IPS-18c (cell line): ENCODE data around the gene IL6ST.

ENCODE experiments used
- H3K4me3 ChIP-seq: 2 replicates; pipeline ENCODE4 v1.7.0; 2013; ENCODE audit warnings: low read depth, mild to moderate bottlenecking, low read length, moderate library complexity; ENCODE audit not compliant: insufficient read depth
- H3K9me3 ChIP-seq: one replicate; pipeline ENCODE4 v1.6.1; 2013; ENCODE audit warnings: mild to moderate bottlenecking, low read length, moderate library complexity; ENCODE audit not compliant: control insufficient read depth, insufficient read depth

Gene IL6ST

DNA sequence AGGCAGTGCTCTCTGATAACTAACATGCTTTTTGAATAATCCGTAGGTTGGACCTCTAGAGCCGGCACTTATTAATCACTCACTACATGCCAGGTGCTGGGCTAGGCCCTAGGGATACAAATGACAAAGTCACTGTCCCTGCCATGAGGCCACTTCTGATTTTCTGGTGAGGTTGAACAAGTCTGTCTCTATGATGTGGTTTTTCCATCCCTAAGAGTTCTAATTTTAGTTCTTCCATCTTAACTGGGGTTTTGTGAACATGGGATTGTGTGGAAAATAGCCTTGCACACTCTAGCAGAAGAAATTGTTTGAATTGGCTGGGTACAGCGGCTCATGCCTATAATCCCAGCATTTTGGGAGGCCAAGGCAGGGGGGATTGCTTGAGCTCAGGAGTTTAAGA lies 79.0 kb downstream of the IL6ST start:
- H3K9me3 ChIP-seq = no peaks in the 10 kb centered on the region
- no peak overlapping the region for H3K4me3 ChIP-seq

DNA sequence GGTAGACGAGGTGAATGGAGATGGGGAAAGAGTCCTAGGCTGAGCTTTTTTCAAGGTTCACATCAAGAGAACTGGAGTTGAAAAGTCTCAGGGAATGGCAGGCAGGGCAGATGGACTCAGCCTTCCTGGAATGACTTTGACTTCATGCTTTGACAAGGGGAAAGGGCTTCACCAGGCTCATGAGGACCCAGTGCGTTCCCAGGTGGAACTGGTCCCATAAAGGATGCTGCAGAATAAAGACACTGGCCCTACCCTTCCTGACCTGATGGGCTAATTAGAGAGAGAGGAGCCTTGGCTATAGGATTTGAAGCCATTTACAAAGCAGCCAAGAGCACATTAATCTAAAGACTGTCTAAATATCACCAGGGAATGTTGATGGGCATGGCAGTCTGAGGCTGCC lies 79.8 kb downstream of the IL6ST start:
- Histone ChIP-seq H3K4me3 (no peak overlapping the region), H3K9me3 (no peaks in the 10 kb centered on the region)

DNA sequence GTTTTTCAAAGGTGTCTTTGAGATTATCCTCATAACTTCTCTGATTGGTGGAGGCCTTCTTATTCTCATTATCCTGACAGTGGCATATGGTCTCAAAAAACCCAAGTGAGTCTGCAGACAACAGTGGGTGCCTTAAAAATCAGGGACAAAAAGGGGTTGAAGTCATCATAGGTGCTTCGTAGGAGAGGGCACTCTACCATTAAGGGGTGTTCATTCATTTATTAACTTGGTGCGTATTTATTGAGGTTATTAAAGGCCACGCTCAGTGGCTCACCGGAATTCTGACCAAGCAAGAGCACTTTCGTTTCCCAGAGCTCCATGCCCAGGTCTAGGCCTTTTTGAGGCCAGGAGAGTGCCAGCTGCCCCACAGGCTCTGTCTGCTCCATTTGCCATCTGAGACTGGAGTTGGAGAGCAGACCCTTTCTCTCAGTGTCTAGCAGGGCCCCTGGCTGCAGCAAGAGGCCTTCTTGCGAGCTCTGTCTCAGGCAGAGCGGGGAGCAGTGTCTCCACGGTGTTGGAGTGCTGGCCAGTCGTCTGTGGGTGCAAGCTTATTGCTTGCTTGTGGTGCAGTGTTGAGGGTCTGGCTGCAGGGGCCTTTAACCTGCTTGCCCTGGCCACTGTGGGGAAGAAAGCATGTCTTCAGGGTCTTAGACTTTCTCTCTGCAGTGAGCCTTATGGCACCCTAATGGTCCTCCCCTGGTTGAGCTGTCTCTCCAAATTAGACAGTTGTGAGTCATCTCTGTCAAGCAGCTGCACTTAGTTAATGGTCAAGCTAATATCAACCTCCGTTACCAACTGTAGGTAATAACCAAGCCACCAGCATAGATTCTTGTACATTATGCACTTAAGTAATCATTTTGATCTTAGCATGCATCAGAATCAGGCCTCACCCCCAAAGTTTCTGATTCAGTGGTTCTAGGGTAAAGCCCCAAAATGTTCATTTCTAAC lies 81.0 kb downstream of the IL6ST start:
- H3K9me3 ChIP-seq = no peaks in the 10 kb centered on the region
- no peak overlapping the region for H3K4me3 ChIP-seq

DNA sequence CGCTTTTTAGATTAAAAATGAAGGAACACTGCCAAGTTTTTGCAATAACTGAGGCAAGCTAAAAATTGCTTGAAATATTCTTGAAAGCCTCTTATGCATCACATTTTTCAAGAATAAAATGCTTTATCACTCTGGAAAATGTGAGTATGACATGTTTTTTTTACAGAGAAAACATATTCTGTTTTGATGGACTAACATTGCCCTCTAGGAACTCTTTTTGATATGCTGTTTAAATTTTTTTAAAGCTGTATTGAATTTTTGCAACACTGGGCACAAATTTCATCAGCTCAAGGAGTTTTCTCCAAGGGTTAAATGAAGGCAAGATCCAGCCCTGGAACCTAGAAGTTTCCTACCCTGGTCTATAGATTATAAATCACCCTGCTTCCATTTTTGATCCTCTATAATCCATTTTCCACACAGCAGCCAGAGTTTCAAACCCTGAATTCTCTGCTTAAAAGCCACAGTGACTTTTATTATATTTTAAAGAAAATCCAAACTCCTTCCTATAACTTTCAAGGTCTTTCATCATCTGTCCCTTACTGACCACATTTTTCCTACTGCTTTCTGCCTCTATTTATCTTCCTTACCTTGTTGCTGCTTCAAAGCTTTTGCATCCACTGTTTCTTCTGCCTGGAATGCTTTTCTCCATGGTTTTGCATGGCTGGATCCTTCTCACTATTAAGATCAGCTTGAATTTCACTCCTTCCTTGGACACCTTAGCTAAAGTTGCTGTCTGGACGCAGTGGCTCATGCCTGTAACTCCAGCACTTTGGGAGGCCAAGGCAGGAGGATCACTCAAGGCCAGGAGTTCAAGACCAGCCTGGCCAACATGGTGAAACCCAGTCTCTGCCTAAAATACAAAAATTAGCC lies 82.7 kb downstream of the IL6ST start:
- Histone ChIP-seq H3K9me3 (no peaks in the 10 kb centered on the region), H3K4me3 (no peak overlapping the region)

DNA sequence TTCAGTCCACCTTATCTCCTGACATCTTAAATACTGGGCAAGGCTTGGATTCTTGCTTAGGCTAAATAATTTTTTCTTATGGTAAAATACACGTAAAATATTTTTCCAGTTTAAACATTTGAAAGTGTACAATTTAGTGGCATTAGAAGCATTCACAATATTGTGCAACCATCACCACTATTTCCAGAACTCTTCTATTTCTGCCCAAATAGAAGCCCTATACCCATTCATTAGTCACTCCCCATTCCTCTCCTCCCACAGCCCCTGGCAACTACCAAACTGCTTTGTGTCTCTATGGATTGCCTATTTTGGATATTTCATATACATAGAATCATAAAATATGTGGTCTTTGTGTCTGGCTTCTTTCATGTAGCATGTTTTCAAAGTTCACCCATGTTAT lies 86.0 kb downstream of the IL6ST start:
- Histone ChIP-seq H3K4me3 (no peak overlapping the region), H3K9me3 (no peaks in the 10 kb centered on the region)

DNA sequence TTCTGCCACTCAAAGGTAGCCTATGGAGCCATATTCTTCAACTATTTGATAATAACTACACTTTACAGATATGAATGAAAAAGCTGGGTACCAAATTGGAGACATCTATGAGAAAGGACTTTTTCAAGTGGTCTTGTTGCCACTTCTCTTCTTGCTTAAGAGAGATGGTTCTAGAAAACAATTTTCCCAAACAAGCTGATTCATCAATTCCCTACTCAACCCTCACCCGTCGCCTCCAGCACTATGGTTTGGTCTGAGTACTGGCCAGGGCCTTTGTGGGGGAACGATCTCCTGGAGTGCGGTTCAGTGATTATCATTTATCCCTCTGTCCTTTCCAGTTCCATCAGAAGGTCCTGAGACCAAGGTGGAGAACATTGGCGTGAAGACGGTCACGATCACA lies 86.8 kb downstream of the IL6ST start:
- no peak overlapping the region for H3K4me3 ChIP-seq
- H3K9me3 ChIP-seq = no peaks in the 10 kb centered on the region

DNA sequence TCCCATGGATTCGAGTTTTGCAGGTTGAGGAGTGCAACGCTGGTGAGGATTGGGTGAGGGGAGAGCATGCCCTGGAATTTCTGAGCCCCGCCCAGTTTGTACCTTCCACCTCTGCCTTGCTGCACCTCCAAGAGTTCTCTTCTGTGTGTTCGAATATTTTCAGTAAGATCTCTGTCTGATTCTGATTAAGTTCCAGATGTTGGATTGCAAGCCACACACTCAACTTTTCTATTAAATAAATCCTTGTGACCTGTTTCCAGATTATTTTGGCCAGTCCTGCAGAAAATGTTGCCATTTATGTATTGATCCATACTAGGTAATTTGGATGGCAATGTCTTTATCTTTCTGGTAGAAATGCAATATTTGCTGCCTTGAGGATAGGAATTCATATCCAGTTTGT lies 89.5 kb downstream of the IL6ST start:
- H3K9me3 ChIP-seq = no peaks in the 10 kb centered on the region
- no peak overlapping the region for H3K4me3 ChIP-seq

DNA sequence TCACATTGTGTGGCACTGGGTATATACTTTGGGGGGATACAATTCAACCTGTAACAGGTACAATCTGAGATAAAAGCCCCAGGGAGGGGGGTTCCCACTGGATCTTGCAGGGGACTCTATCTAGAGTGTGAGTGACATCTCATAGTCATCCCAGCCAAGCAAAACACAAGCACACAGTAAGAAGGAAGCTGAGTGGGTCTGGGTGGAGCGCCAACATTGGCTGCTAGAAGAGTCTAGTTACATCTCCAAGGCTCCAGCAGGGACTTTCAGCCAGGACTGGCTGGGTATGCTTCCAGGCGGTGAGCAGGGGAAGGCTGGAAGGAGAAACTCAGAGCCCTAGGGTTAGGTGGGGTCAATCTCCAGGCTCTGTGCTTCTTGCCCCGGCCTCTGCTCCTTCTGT lies 90.6 kb downstream of the IL6ST start:
- Histone ChIP-seq H3K4me3 (no peak overlapping the region), H3K9me3 (no peaks in the 10 kb centered on the region)

DNA sequence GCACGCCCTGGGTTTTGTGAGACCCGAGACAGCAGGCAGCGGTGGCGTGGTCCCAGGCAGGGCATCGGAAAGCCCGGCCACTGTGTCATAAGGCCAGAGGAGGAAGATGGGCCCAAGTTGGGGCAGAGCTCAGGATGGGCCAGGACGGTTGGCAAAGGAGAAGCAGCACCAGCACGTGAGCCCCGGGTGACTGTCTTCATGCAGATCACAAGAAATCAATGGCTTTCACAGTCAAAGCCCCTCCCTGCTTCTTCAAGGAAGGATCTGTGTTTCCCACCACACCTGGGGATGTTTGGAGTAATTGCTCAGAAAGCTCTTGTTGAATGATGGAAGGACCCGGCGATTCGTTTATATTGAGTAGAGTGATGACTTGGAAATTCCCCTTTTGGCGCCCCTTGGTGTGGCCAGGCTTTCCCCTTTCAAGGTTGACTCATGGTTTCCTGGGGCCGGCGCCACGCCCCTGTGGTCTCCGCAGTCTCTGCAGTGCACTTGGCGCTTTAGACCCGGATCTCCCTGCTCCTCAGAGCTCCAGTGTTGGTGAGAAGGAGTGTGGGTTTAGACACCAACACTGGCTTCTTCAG lies 91.6 kb downstream of the IL6ST start:
- Histone ChIP-seq H3K4me3 (no peak overlapping the region), H3K9me3 (no peaks in the 10 kb centered on the region)

DNA sequence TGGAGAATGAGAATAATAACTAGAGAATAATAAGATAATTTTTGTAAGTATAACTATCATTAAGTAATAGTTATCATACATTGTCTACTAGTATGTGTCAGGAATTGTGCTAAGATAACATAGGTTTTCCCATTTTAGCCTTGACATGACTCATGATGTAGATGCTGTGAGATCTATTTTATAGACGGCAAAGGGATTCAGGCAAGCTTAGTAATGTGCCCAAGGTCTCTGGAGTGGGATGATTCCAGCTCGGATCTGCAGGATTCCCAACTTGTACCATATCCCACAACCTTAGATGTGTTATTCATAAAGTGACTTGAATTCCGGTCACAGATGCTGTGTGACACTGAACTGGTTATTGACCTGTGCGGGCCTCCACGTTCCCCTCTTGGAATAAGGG lies 92.1 kb downstream of the IL6ST start:
- no peak overlapping the region for H3K4me3 ChIP-seq
- H3K9me3 ChIP-seq = no peaks in the 10 kb centered on the region

DNA sequence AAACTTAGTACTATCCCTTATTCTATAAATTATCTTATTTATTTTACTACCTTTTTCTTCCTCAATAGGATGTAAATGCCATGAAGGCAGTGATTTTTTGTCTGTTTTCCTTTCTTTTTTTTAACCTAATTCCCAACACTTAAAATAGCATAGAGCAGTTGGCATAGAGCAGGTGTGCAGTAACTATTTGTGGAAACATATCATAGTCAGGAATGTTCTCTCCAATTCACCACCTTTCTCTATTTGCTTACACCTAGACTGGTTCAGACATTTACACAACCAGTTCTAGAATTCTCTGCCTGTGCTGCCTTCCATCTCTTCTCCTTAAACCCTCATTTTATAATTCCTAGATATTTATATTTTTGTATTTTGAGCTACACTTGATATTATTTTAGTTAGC lies 94.0 kb downstream of the IL6ST start:
- Histone ChIP-seq H3K4me3 (no peak overlapping the region), H3K9me3 (no peaks in the 10 kb centered on the region)

DNA sequence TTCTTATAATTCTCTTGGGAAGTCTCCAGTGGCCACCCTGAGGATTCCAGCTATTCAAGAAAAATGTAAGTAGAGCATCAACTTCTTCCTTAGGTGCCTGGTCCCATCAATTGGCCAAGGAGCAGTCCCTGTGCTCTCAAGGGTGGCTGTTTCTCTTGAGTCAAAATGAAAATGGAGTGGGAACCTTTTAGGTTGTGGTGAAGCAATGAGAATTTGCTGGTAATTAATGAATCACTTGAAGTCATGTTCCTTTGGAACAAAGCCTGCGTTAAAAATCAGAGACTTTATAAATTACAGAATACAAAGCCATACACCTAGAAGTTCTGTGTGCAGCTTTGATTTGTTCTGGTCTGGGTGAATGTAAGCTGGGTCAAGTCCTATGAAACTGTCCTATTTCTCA lies 94.7 kb downstream of the IL6ST start:
- no peak overlapping the region for H3K4me3 ChIP-seq

DNA sequence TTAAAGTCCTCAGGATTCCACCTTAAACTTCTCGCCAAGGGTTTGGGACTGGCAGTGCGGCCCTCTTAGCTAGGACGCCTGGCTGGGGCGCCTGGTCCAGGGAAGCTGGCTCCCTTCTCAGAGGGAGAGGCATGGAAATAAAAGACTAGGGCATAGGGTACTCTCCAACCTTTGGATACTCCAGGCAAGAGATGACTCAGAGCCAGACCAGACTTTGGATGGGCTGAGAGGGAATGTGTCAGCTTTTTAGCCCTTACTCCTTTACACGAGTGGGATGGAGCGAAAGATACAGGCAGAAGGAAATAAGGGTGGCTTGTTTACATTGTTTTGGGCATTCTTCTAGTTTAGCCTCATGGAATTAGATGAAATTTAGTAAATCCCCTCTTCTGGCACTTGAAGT lies 95.4 kb downstream of the IL6ST start:
- no peaks in the 10 kb centered on the region for H3K9me3 ChIP-seq
- no peak overlapping the region for H3K4me3 ChIP-seq

More for the DNA sequence above, 94.7 kb downstream of the IL6ST start:
- H3K9me3 ChIP-seq = no peaks in the 10 kb centered on the region

DNA sequence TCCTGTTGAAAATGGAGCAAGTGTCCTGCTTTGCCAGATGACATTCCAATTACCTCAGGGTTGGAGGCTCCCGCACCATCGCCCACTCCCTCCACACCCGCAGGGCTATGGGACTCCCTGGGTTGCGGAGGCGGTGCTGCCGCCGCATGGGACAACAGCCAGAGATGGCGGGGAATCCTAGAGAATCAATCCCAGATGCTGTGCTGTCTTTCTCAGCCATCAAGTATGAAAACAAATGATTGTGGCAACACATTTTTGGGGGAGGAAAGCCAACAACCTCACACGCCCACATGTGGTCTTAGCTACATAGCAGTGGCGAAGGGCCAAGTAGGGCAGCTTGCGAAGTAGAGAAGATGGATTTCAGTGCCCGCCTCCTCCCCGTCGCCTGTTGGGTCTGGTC lies 96.9 kb downstream of the IL6ST start:
- Histone ChIP-seq H3K4me3 (no peak overlapping the region), H3K9me3 (no peaks in the 10 kb centered on the region)

DNA sequence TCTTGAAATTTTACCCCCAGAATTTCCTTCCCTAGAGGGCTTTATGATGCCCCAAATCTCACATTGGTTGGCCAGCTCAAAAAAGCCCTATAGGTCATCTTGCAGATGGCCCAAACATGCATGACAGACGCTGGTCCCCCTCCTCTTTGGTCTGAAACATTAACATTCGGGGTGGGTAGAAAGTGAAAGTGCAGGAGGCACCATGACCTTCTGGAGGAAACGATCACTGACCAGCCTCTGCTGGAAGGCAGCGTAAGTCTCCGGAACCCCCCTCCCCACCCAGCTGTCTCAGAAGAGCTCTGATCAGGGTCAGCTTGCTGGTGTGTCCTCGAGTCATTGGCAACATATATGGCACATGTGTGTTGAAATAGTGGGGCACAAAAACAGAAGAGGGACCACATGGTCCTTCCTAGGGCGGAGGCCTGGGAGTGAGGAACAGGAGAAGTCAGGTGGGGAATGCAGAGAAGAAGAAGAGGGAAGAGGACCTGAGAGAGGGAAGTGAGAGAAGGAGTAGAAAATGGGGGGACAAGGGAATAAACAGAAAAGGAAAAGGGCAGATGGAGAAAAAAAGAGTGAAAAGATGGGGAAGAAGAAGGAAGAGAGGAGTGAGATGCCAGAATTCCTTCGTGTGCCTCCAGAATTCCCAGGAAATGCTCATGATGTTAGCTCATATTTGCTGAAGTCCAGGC lies 97.4 kb downstream of the IL6ST start:
- Histone ChIP-seq H3K9me3 (no peaks in the 10 kb centered on the region), H3K4me3 (no peak overlapping the region)

DNA sequence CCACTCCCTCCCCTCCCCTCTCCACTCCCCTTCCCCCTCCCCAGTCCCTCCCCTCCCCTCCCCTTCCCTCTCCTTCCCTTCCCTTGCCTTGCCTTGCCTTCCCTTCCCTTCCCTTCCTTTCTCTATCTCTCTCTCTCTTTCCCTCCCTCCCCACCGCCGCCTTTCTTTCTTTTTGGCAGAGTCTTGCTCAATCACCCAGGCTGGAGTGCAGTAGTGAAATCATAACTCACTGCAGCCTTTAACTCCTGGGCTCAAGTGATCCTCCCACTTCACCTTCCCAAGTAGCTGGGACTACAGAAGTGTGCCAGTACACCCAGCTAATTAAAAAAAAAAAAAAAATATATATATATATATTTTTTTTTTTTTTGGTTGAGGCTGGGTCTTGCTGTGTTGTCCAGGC lies 98.1 kb downstream of the IL6ST start:
- no peak overlapping the region for H3K4me3 ChIP-seq

DNA sequence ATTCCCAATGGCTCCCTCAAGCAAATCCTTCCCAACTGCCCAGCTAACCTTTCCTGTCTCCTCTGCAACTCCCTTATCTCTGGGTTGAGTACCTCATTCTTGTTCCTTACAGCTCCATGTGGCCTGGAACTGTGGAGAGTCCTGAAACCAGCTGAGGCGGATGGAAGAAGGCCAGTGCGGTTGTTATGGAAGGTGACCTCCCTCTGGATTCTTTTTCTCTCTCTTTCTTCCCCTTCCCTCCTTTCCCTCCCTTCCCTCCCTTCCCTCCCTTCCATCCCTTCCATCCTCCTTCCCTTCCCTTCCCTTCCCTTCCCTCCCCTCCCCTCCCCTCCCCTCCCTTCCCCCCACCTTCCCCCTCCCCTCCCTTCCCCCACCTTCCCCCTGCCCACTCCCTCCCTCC lies 98.5 kb downstream of the IL6ST start:
- no peaks in the 10 kb centered on the region for H3K9me3 ChIP-seq
- no peak overlapping the region for H3K4me3 ChIP-seq

More for the DNA sequence above, 98.1 kb downstream of the IL6ST start:
- no peaks in the 10 kb centered on the region for H3K9me3 ChIP-seq
